RPMI8226 (cell line): ENCODE measurements around the gene RMND5A.
"Not testable (repeated sequence)": the region's sequence is repeated elsewhere in the genome, so short reads cannot be mapped to it uniquely, and the experiment has no call there.

Experiments used
- DNase-seq: peaks from one replicate; pipeline ENCODE4 v3.0.0-alpha.2; 2015

Gene RMND5A

GRCh38 chr2:86719637-86720539 is at the start of gene RMND5A:
Gene RMND5A (plus strand): TSS chr2:86720291. CDS start chr2:86720668, 377 bp downstream.
- DNase-seq, result peak; percentile 92

- DNase-seq, result peak; percentile 6
Measured at GRCh38 chr2:86671337-86671981, 48.6 kb upstream of the RMND5A start.

GRCh38 chr2:86672027-86672545 is 48.0 kb upstream of the RMND5A start:
- no peak for DNase-seq

- no peak for DNase-seq
Measured at GRCh38 chr2:86673011-86673410, 47.1 kb upstream of the RMND5A start.

GRCh38 chr2:86673986-86674670 is 46.0 kb upstream of the RMND5A start:
- no peak for DNase-seq

GRCh38 chr2:86675104-86675503 is 45.0 kb upstream of the RMND5A start:
- DNase-seq, result no peak

- DNase-seq, result peak; percentile 24
Measured at GRCh38 chr2:86675511-86676015, 44.5 kb upstream of the RMND5A start.

- DNase-seq, result no peak
Measured at GRCh38 chr2:86677816-86678215, 42.3 kb upstream of the RMND5A start.

- no peak for DNase-seq
Measured at GRCh38 chr2:86679036-86679435, 41.1 kb upstream of the RMND5A start.

- no peak for DNase-seq
Measured at GRCh38 chr2:86685351-86685750, 34.7 kb upstream of the RMND5A start.

GRCh38 chr2:86686460-86686859 is 33.6 kb upstream of the RMND5A start:
- DNase-seq, result no peak

GRCh38 chr2:86686905-86687304 is 33.2 kb upstream of the RMND5A start:
- DNase-seq, result no peak

- DNase-seq, result no peak
Measured at GRCh38 chr2:86695053-86695691, 24.9 kb upstream of the RMND5A start.

- no peak for DNase-seq
Measured at GRCh38 chr2:86697551-86698104, 22.5 kb upstream of the RMND5A start.

GRCh38 chr2:86700690-86701089 is 19.4 kb upstream of the RMND5A start:
- no peak for DNase-seq

GRCh38 chr2:86703704-86704361 is 16.3 kb upstream of the RMND5A start:
- DNase-seq, result peak; percentile 11

GRCh38 chr2:86704459-86704971 is 15.6 kb upstream of the RMND5A start:
- peak; percentile 2 for DNase-seq

- no peak for DNase-seq
Measured at GRCh38 chr2:86706220-86706619, 13.9 kb upstream of the RMND5A start.

- DNase-seq, result no peak
Measured at GRCh38 chr2:86706935-86707334, 13.2 kb upstream of the RMND5A start.

- DNase-seq, result not testable (repeated sequence)
Measured at GRCh38 chr2:86708126-86708525, 12.0 kb upstream of the RMND5A start.

GRCh38 chr2:86714579-86715173 is 5.4 kb upstream of the RMND5A start:
- DNase-seq, result not testable (repeated sequence)
